ENCODE results near the gene THSD1.
"Not testable (repeated sequence)": the region's sequence is repeated elsewhere in the genome, so short reads cannot be mapped to it uniquely, and the experiment has no call there.

The THSD1 gene

DNA sequence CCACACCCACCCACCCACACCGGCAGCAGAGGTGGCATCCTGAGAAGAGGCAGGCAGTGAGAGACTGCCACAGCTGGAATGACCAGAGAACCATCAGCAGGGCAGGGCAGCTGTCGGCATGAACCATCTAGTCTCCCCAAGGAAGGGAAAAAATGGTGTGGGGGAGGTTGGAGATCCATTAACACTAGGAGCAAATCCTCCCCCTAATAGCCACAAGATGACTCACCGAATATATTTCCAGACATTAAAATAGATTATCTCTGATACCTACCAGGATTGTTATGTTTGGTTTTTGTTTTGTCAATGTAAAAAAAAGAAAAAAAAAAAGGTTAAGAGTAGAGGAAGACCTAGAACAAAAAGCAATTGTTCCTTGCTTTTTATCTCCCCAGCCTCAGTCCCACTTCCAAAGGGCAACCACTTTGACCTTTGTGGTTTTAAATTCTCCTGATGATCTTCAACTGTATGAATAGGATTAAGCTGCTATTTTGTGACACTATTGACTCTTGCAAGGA lies 34.2 kb downstream of the THSD1 start:
- no peak overlapping the region for H2AFZ ChIP-seq (ENCODE audit: low read length)
- DNase-seq: no peak
- no peak overlapping the region for H3K27ac ChIP-seq (ENCODE audit: low read length)
- no peaks in the 10 kb centered on the region for H4K20me1 ChIP-seq (ENCODE audit: insufficient read depth, low read length)
- no peak for TF ChIP-seq EZH2phosphoT487 (IDR thresholded peaks at IDR 0.05; ENCODE audit: low read length)
- no peak for TF ChIP-seq EZH2 (optimal IDR thresholded peaks at IDR 0.05; ENCODE audit: low read depth, low read length)
- TF ChIP-seq, protein P1, sequence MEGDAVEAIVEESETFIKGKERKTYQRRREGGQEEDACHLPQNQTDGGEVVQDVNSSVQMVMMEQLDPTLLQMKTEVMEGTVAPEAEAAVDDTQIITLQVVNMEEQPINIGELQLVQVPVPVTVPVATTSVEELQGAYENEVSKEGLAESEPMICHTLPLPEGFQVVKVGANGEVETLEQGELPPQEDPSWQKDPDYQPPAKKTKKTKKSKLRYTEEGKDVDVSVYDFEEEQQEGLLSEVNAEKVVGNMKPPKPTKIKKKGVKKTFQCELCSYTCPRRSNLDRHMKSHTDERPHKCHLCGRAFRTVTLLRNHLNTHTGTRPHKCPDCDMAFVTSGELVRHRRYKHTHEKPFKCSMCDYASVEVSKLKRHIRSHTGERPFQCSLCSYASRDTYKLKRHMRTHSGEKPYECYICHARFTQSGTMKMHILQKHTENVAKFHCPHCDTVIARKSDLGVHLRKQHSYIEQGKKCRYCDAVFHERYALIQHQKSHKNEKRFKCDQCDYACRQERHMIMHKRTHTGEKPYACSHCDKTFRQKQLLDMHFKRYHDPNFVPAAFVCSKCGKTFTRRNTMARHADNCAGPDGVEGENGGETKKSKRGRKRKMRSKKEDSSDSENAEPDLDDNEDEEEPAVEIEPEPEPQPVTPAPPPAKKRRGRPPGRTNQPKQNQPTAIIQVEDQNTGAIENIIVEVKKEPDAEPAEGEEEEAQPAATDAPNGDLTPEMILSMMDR (IDR thresholded peaks at IDR 0.05; ENCODE audit: low read length): no peak
- no peaks in the 10 kb centered on the region for H3K36me3 ChIP-seq (replicated peaks; ENCODE audit: insufficient read depth, low read length)
- no peaks in the 10 kb centered on the region for H3K4me1 ChIP-seq (ENCODE audit: low read length)
- no peaks in the 10 kb centered on the region for H3F3A ChIP-seq (ENCODE audit: insufficient read depth, low read length)
- H3K9ac ChIP-seq (ENCODE audit: low read length): no peak overlapping the region
- no peak overlapping the region for H3K4me3 ChIP-seq (ENCODE audit: low read length)
- no peak overlapping the region for H3K4me2 ChIP-seq (ENCODE audit: low read depth, low read length)
- no peaks in the 10 kb centered on the region for H3K79me2 ChIP-seq (ENCODE audit: low read length)
- H3K9me2 ChIP-seq (replicated peaks; ENCODE audit: insufficient read depth, low read length): no peaks in the 10 kb centered on the region
- no peaks in the 10 kb centered on the region for H3K9me3 ChIP-seq (replicated peaks; ENCODE audit: insufficient read depth, low read length)
- no peaks in the 10 kb centered on the region for H3K27me3 ChIP-seq (replicated peaks; ENCODE audit: insufficient read depth, low read length)

DNA sequence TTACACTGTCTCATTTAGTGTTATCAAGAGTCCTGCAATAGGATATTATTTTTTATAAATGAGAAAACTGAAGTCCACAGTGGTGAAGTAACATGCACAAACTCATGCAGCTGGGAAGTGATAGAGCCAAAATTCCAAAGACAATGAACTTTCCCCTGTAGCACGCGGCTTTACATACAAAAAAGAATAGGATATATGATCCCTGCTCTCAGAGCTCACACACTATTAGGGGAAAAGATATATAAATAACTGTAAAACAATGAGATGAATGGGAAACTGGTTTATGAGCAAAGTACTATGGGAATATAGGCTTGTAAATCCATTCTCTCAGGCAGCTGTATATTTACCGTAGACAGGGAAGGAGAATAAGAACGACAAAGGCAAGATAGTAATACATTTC lies 39.7 kb downstream of the THSD1 start:
- Histone ChIP-seq H3K36me3 (replicated peaks; ENCODE audit: insufficient read depth, low read length) (no peaks in the 10 kb centered on the region), H3K9me2 (replicated peaks; ENCODE audit: insufficient read depth, low read length) (no peaks in the 10 kb centered on the region), H3K9ac (ENCODE audit: low read length) (no peak overlapping the region), H3K4me3 (ENCODE audit: low read length) (no peak overlapping the region), H3F3A (ENCODE audit: insufficient read depth, low read length) (no peaks in the 10 kb centered on the region), H3K4me2 (ENCODE audit: low read depth, low read length) (no peak overlapping the region), H3K4me1 (ENCODE audit: low read length) (no peaks in the 10 kb centered on the region), H3K9me3 (replicated peaks; ENCODE audit: insufficient read depth, low read length) (no peaks in the 10 kb centered on the region), H3K27ac (ENCODE audit: low read length) (no peak overlapping the region), H3K79me2 (ENCODE audit: low read length) (no peaks in the 10 kb centered on the region), H4K20me1 (ENCODE audit: insufficient read depth, low read length) (no peaks in the 10 kb centered on the region), H2AFZ (ENCODE audit: low read length) (no peak overlapping the region), H3K27me3 (replicated peaks; ENCODE audit: insufficient read depth, low read length) (no peaks in the 10 kb centered on the region)
- no peak for DNase-seq
- TF ChIP-seq EZH2 (optimal IDR thresholded peaks at IDR 0.05; ENCODE audit: low read depth, low read length) (no peak), EZH2phosphoT487 (IDR thresholded peaks at IDR 0.05; ENCODE audit: low read length) (no peak)
- TF ChIP-seq, protein P1 (IDR thresholded peaks at IDR 0.05; ENCODE audit: low read length): no peak

DNA sequence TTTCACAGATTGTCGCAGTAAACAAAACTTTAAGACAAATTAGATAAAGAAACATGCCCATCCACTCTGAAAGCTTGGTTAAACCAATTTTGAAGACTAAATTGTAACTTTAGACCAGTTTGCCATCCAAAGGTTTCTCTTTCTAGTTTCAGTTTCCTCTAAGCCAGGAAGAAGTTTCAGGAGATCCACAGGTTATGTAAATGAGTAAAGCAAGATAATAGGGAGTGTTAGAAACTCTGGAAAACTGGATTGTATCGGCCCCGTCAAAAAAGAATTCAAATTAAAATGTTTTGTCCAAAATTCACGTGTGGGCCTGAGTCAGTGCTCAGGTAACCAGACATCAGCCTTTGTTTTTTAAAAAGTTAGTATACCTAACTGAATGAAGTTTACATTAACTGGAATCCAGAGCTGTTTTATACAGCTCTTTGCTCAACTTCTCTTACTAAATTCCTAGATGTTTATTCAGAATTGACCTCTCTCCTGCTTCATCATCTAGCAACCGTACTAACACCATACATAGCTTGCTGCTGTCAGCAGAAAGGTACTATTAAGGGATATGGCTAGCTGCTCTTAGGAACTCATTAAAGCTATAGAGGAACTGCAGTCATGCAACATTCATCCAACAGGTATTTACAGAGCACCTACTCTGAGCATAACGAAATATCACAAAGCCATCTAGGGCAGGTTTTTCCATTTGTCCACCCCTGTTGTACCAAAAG lies 43.6 kb downstream of the THSD1 start:
- H3K9me3 ChIP-seq (replicated peaks; ENCODE audit: insufficient read depth, low read length); H3K27ac ChIP-seq (ENCODE audit: low read length); H3F3A ChIP-seq (ENCODE audit: insufficient read depth, low read length); H3K27me3 ChIP-seq (replicated peaks; ENCODE audit: insufficient read depth, low read length); DNase-seq; H3K9ac ChIP-seq (ENCODE audit: low read length); H3K4me2 ChIP-seq (ENCODE audit: low read depth, low read length); H3K4me3 ChIP-seq (ENCODE audit: low read length); H4K20me1 ChIP-seq (ENCODE audit: insufficient read depth, low read length); H2AFZ ChIP-seq (ENCODE audit: low read length); H3K4me1 ChIP-seq (ENCODE audit: low read length); H3K36me3 ChIP-seq (replicated peaks; ENCODE audit: insufficient read depth, low read length); H3K9me2 ChIP-seq (replicated peaks; ENCODE audit: insufficient read depth, low read length); H3K79me2 ChIP-seq (ENCODE audit: low read length): not testable (repeated sequence)

DNA sequence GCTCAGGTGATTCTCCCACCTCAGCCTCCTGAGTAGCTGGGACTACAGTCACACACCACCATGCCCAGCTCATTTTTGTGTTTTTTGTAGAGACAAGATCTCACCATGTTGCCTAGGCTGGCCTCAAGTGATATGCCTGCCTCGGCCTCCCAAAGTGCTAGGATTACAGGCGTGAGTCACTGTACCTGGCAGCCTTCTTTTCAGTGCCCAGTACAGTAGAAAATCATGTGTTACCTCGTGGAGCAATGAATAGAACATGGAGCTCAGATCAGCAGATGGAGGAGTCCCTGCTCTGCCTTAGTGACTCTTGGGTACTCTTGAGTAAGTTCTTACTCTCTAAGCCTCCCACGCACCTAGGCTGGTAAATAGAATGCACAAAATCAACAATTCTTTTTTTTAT lies 44.7 kb downstream of the THSD1 start:
- Histone ChIP-seq H4K20me1 (ENCODE audit: insufficient read depth, low read length) (no peaks in the 10 kb centered on the region), H2AFZ (ENCODE audit: low read length) (no peak overlapping the region), H3K27ac (ENCODE audit: low read length) (no peak overlapping the region)

More for the DNA sequence above, 44.7 kb downstream of the THSD1 start:
- H3K4me1 ChIP-seq (ENCODE audit: low read length): no peaks in the 10 kb centered on the region
- DNase-seq: no peak
- H3K9me2 ChIP-seq (replicated peaks; ENCODE audit: insufficient read depth, low read length): no peaks in the 10 kb centered on the region
- H3K9ac ChIP-seq (ENCODE audit: low read length): no peak overlapping the region
- no peaks in the 10 kb centered on the region for H3F3A ChIP-seq (ENCODE audit: insufficient read depth, low read length)
- no peak overlapping the region for H3K4me3 ChIP-seq (ENCODE audit: low read length)
- no peaks in the 10 kb centered on the region for H3K79me2 ChIP-seq (ENCODE audit: low read length)
- H3K36me3 ChIP-seq (replicated peaks; ENCODE audit: insufficient read depth, low read length): no peaks in the 10 kb centered on the region
- TF ChIP-seq, protein P1 (IDR thresholded peaks at IDR 0.05; ENCODE audit: low read length): no peak
- TF ChIP-seq EZH2 (optimal IDR thresholded peaks at IDR 0.05; ENCODE audit: low read depth, low read length) (no peak), EZH2phosphoT487 (IDR thresholded peaks at IDR 0.05; ENCODE audit: low read length) (no peak)
- H3K4me2 ChIP-seq (ENCODE audit: low read depth, low read length): no peak overlapping the region
- H3K27me3 ChIP-seq (replicated peaks; ENCODE audit: insufficient read depth, low read length): no peaks in the 10 kb centered on the region
- H3K9me3 ChIP-seq (replicated peaks; ENCODE audit: insufficient read depth, low read length): no peaks in the 10 kb centered on the region
